ENCODE results near the gene NRIP2.

DNA sequence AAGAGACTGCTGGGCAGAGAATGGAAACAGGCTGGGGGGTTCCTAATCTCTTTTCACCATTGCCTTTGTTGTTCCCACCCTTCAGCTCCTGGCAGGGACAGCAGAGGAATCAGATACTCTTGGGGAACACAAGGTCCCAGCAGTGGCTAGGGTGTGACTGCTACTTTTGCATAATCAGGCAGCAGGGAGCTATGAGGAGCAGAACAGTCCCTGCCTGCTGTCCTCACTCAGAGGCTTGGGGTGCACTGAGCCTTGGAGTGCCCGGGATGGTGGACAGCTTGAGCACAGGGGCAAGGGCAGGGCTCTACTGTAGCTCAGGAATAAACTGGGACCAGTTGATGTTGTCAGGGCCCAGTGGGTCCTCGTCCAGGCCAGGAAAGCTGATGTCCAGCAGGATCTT, 23.5 kb upstream of the NRIP2 start:
- TF ChIP-seq, protein P1, sequence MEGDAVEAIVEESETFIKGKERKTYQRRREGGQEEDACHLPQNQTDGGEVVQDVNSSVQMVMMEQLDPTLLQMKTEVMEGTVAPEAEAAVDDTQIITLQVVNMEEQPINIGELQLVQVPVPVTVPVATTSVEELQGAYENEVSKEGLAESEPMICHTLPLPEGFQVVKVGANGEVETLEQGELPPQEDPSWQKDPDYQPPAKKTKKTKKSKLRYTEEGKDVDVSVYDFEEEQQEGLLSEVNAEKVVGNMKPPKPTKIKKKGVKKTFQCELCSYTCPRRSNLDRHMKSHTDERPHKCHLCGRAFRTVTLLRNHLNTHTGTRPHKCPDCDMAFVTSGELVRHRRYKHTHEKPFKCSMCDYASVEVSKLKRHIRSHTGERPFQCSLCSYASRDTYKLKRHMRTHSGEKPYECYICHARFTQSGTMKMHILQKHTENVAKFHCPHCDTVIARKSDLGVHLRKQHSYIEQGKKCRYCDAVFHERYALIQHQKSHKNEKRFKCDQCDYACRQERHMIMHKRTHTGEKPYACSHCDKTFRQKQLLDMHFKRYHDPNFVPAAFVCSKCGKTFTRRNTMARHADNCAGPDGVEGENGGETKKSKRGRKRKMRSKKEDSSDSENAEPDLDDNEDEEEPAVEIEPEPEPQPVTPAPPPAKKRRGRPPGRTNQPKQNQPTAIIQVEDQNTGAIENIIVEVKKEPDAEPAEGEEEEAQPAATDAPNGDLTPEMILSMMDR (conservative IDR thresholded peaks at IDR 0.05; ENCODE audit: low read length), result no peak
- no peak for TF ChIP-seq EZH2phosphoT487 (IDR thresholded peaks at IDR 0.05; ENCODE audit: borderline replicate concordance, low read depth, low read length)
